Vagina (tissue), 2 donors: Measurements from ENCODE around the gene SLC38A2.

Source experiments
- CTCF ChIP-seq, 3 experiments: fragments of 450-650 bp in 2 of 3; fragments of 200-600 bp in 1 of 3; sonication (generic) in 1 of 3; IDR thresholded peaks; one replicate each; pipeline ENCODE4 v1.5.1; 2017 to 2019; ENCODE audit warnings: antibody characterized with exemption in 3 of 3, mild to moderate bottlenecking in 2 of 3, moderate library complexity in 2 of 3
- POLR2A ChIP-seq, 2 donors: fragments of 450-650 bp; IDR thresholded peaks; one replicate each; pipeline ENCODE4 v1.6.1; 2017; ENCODE audit warnings: antibody characterized with exemption in 2 of 2, mild to moderate bottlenecking in 2 of 2, moderate library complexity in 2 of 2
- POLR2AphosphoS5 ChIP-seq, 2 donors: sonication (generic); formaldehyde crosslinking; IDR thresholded peaks; one replicate each; pipeline ENCODE4 v1.9.0; 2017; ENCODE audit warnings: antibody characterized with exemption in 2 of 2, mild to moderate bottlenecking in 2 of 2, low read depth in 1 of 2; ENCODE audit not compliant: insufficient read depth in 1 of 2

GRCh38 chr12:46370380-46370734 is 2.2 kb downstream of the SLC38A2 start:
- TF ChIP-seq CTCF (IDR thresholded peaks at IDR 0.05) (no peak), POLR2A (IDR thresholded peaks at IDR 0.05) (no peak), POLR2AphosphoS5 (IDR thresholded peaks at IDR 0.05; ENCODE audit: insufficient read depth in 1 of 2, low read depth in 1 of 2) (no peak)
